PC-3 (cell line): ENCODE data around the gene GAL. TPM values are rescaled to one million over a fixed set of nuclear protein-coding genes. Genes with fewer than 3 reads are reported as not detected.

Experiments
- ATAC-seq: fragments of 200-7000 bp; cut with Tn5 transposase; 2 replicates; pipeline ENCODE4 v1.9.1; 2020; ENCODE audit warnings: mild to moderate bottlenecking, moderate library complexity
- BruUV-seq: library from RNA; stranded (reverse); fragments of 400-500 nt; replicated peaks from 2 replicates; lab custom pipeline; 2021; lab: Mats Ljungman, UMichigan
- CTCF ChIA-PET: fragments of 300-600 bp; sonication (Branson Sonifier 250); formaldehyde crosslinking; loops from one replicate; lab custom pipeline; 2022; ENCODE audit warnings: antibody characterized with exemption; lab: Charles Lee
- POLR2A ChIA-PET: fragments of 300-600 bp; sonication (Branson Sonifier 250); formaldehyde crosslinking; loops from one replicate; lab custom pipeline; 2022; ENCODE audit warnings: antibody characterized with exemption; ENCODE audit not compliant: unreplicated experiment; lab: Charles Lee
- DNase-seq: peaks from one replicate; pipeline ENCODE4 v3.0.0-alpha.2; 2015
- H2AFZ ChIP-seq: fragments of 300-600 bp; sonication (generic); 2 replicates; pipeline ENCODE4 v1.6.0; 2016; ENCODE audit warnings: antibody characterized with exemption, low read length
- H3F3A ChIP-seq: fragments of 300-600 bp; sonication (generic); one replicate; pipeline ENCODE4 v1.6.0; 2017; ENCODE audit warnings: antibody characterized with exemption, low read length, control low read depth, mild to moderate bottlenecking; ENCODE audit not compliant: unreplicated experiment
- H3K27ac ChIP-seq: fragments of 300-600 bp; sonication (generic); 2 replicates; pipeline ENCODE4 v1.5.1; 2016; ENCODE audit warnings: mild to moderate bottlenecking, low read length
- H3K27me3 ChIP-seq: fragments of 300-600 bp; sonication (generic); 2 replicates; pipeline ENCODE4 v1.6.1; 2016; ENCODE audit warnings: low read length, mixed read lengths
- H3K36me3 ChIP-seq: fragments of 300-600 bp; sonication (generic); 2 replicates; pipeline ENCODE4 v1.6.1; 2016; ENCODE audit warnings: low read depth, mixed run types, low read length, mixed read lengths
- H3K4me1 ChIP-seq: fragments of 300-600 bp; sonication (generic); 2 replicates; pipeline ENCODE4 v1.5.1; 2016; ENCODE audit warnings: low read length; ENCODE audit not compliant: insufficient read depth
- H3K4me2 ChIP-seq: fragments of 300-600 bp; sonication (generic); 2 replicates; pipeline ENCODE4 v1.6.0; 2016; ENCODE audit warnings: low read length
- H3K4me3 ChIP-seq: fragments of 300-600 bp; sonication (generic); 2 replicates; pipeline ENCODE4 v1.5.1; 2016; ENCODE audit warnings: mild to moderate bottlenecking, low read length, mixed read lengths
- H3K79me2 ChIP-seq: fragments of 300-600 bp; sonication (generic); 2 replicates; pipeline ENCODE4 v1.6.1; 2017; ENCODE audit warnings: low read length, mixed read lengths
- H3K9ac ChIP-seq: fragments of 300-600 bp; sonication (generic); 2 replicates; pipeline ENCODE4 v1.6.0; 2016; ENCODE audit warnings: mild to moderate bottlenecking, low read length
- H3K9me2 ChIP-seq: fragments of 300-600 bp; sonication (generic); replicated peaks from 2 replicates; pipeline ENCODE4 v1.6.1; 2016; ENCODE audit warnings: mixed run types, low read length, mixed read lengths
- H3K9me3 ChIP-seq: fragments of 300-600 bp; sonication (generic); 2 replicates; pipeline ENCODE4 v1.6.1; 2016; ENCODE audit warnings: low read length, mixed read lengths
- H4K20me1 ChIP-seq: fragments of 300-600 bp; sonication (generic); 2 replicates; pipeline ENCODE4 v1.6.1; 2016; ENCODE audit warnings: low read length, mixed read lengths
- CTCF ChIP-seq: fragments of 300-600 bp; sonication (generic); conservative IDR thresholded peaks from 2 replicates; pipeline ENCODE4 v1.5.1; 2017; ENCODE audit warnings: antibody characterized with exemption, low read depth, mild to moderate bottlenecking, low read length
- EZH2 ChIP-seq: fragments of 300-600 bp; sonication (generic); IDR thresholded peaks from one replicate; pipeline ENCODE4 v1.6.1; 2017; ENCODE audit warnings: antibody characterized with exemption, mild to moderate bottlenecking, low read length; ENCODE audit not compliant: unreplicated experiment
- EZH2phosphoT487 ChIP-seq: fragments of 300-600 bp; sonication (generic); IDR thresholded peaks from 2 replicates; pipeline ENCODE4 v1.6.1; 2018; ENCODE audit warnings: mild to moderate bottlenecking, antibody characterized with exemption, low read length, borderline replicate concordance
- intact Hi-C: fragments of 100-400 bp; cut with micrococcal nuclease; formaldehyde crosslinking; loops from 2 replicates; pipeline ENCODE4 v1.9.0; 2023
- total RNA-seq: library from RNA; depleted of rRNA; stranded (reverse); fragments of >200 nt; gene quantifications from 2 replicates; pipeline ENCODE4 v1.2.3, GENCODE V29; 2014

GAL gene
- total RNA-seq, 1 experiment from 2014 or later, result 32.2 TPM

- no TSS peak for BruUV-seq
These were observed 14.8 kb upstream of the GAL start for GRCh38 chr11:68669301-68670090.

GRCh38 chr11:68670208-68670992, 13.9 kb upstream of the GAL start:
- POLR2A ChIA-PET, result no interaction called here
- Histone ChIP-seq H2AFZ (no peak overlapping the region), H3K9me3 (no peaks in the 10 kb centered on the region), H3K9me2 (no peaks in the 10 kb centered on the region), H3K4me2 (no peak overlapping the region), H3K36me3 (no peaks in the 10 kb centered on the region), H3K4me1 (no peaks in the 10 kb centered on the region), H3K9ac (no peak overlapping the region), H3K27me3 (no peaks in the 10 kb centered on the region), H3K4me3 (no peak overlapping the region), H4K20me1 (no peaks in the 10 kb centered on the region), H3K27ac (no peak overlapping the region), H3F3A (no peaks in the 10 kb centered on the region), H3K79me2 (no peaks in the 10 kb centered on the region)
- no TSS peak for BruUV-seq
- TF ChIP-seq EZH2phosphoT487, result no peak
- no peak for TF ChIP-seq EZH2
- TF ChIP-seq CTCF, result no peak
- no peak for ATAC-seq
- CTCF ChIA-PET, result no interaction called here
- no peak for DNase-seq
- intact Hi-C loops, result no loop called here

More at GRCh38 chr11:68669301-68670090, 14.8 kb upstream of the GAL start:
- Histone ChIP-seq H3K4me3 (no peak overlapping the region), H2AFZ (no peak overlapping the region), H3K9ac (no peak overlapping the region), H3K27me3 (no peaks in the 10 kb centered on the region), H3K9me2 (no peaks in the 10 kb centered on the region), H3K79me2 (no peaks in the 10 kb centered on the region), H3K4me1 (no peaks in the 10 kb centered on the region), H3K27ac (no peak overlapping the region), H4K20me1 (no peaks in the 10 kb centered on the region), H3K9me3 (no peaks in the 10 kb centered on the region), H3K36me3 (no peaks in the 10 kb centered on the region), H3K4me2 (no peak overlapping the region), H3F3A (no peaks in the 10 kb centered on the region)
- ChIA-PET POLR2A (no interaction called here), CTCF (no interaction called here)
- intact Hi-C loops, result no loop called here
- ATAC-seq (no peak), DNase-seq (no peak)
- TF ChIP-seq EZH2phosphoT487 (no peak), CTCF (no peak), EZH2 (no peak)
